ENCODE results near the gene RCSD1.

RCSD1 gene

DNA sequence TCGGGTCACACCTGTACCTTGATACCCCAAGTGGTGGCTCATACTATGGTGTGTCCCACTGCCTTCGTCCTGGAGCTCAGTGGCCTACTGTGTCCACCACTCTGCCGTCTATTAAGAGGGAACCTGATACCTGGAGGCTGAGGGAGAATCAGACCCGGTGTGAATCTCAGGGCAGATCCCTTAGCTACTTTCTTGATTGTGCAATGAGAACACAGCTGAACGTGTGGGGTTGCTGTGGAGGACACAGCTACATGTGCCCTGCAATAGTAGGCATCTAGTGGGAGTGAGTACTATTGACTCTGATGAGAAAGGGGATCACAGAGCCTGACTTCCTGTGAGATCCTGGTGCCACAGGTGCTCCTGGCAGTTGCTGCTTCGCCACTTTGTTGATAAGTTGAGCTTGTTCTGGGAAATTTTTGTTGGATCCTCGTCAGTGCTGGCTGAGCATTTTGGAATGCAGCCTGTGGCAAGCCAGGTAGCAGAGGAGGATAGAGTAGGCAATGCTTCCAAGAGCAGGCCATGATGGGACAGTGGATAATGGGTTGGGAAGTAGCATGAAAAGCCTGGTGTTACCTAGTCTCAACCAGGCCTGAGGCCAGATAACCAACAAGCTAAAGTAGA, 63.5 kb downstream of the RCSD1 start:
- no peak for DNase-seq

DNA sequence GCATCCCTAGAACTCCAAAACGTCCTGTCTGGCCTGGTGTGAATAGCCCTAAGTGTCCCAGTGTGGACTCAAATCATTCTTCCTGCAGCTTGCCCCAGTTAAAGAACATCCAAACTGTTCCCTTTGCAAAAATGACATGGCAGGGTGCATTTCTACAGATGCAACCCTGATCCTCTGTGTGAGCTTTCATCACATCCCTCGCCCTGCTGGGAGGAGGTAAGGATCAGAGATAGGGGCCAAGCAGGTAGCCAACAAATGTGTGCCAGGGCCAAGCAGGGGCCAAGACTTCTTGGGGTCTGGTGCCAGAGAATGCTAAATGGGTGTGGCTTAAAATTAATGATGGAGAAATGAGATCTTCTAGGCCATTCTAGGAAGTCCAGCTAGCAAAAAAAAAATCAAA, 64.7 kb downstream of the RCSD1 start:
- DNase-seq, result no peak

DNA sequence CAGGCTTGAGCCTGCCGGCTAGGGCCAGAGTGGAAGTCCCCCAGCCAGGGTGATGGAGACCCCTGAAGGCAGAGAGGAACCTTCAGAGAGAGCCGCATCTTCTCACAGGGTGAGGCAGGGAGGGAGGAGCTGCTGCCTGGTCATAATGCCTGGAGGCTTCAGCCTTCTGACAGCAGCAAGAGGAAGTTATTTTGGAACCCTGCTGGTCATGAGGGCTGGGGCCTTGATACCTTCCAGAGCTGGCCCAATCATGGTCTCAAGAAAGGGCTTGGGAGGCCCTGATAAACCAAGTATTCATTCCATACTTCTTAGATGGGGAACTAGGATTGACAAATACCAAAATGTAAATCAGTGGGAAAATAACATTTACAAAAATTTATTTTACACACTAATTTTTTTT, 65.1 kb downstream of the RCSD1 start:
- no peak for DNase-seq

DNA sequence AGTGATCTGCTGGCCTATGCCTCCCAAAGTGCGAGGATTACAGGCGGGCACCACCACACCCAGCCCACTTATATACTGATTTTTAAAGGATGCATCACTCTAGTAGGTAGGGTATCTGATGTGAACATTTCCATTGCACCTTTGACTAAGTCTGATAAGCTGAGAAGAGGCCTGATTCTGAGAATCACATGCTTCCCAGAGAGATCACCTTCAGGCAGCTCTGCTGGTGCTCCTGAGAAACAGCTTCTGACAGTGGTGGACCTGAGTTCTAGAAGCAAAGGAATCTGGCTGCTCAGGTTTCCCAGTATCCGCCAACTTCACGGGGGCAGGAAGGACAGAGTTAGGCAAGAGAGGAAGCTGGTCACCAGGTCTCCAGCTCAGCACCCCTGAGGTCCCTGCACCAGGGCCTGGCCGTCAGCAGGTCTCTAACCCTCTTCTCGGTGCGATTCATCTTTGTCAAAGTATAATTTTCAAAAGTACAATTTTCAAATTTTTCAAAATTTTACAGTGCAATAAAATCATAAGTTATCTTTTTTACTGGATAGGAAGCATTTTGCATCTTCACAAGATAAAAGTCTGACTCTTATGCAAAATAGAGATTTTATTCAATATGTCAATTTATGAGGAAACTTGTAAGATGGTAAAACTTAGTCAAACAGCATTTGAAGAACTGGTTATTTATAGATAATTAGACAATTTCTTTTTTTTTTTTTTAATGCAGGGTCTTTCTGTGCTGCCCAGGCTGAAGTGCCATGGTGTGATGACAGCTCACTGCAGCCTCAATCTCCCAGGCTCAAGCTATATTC, 65.9 kb downstream of the RCSD1 start:
- no peak for DNase-seq

DNA sequence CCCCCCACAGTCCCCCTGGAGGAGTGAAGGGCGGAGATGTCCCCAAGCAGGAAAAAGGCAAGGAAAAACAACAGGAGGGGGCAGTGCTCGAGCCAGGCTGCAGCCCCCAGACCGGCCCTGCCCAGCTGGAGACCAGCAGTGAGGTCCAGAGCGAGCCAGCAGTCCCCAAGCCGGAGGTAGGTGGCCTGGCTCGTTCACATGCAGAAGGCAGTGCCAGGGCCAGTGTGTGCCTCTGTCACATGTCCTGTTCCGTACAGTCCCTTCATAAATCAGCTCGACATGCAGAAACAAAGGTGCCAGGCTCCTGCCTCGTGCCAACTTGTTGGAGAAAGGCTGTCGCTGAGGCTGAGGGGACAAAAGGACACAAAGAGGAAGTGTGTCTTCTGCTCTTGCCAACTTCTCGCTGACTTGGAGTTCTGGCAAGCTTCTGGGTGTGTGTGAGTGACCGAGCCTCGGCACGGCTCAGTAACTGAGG, 67.7 kb downstream of the RCSD1 start:
- no peak for DNase-seq

DNA sequence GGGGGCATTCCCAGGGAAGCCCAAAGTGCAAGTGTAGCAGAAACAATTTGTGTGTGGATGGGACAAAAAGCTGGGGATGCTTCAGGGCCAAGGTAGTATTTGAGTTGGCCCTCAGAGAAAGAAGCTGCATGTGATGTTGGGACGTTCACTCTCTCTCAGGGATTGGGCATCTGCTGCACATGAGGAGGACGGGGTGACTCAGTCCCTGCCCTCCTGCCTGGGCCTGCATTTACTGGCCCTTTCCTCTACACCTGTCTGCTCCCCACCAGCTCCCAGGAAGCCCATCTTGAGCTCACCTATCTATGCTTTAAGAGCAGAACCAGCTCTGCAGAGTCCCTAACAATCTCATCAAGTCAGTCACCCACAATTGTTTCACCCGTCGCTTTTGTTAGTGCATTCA, 68.3 kb downstream of the RCSD1 start:
- DNase-seq, result no peak

DNA sequence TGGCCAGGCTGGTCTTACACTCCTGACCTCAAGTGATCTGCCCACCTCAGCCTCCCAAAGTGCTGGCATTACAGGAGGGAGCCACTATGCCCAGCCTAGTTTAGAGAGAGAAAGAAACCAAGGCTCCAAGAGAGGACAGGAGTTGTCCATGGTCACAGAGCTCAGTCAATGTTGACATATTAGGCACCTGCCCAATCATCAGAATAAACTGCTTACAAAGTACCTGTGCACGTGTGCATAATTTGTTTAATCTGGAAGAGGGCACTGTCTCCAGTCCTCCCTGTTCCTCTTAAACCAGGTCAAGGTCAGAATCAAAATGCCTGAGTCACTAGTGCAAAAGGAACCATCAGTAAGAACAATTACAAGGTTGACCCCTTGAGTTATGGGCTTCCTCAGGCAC, 71.5 kb downstream of the RCSD1 start:
- no peak for DNase-seq

DNA sequence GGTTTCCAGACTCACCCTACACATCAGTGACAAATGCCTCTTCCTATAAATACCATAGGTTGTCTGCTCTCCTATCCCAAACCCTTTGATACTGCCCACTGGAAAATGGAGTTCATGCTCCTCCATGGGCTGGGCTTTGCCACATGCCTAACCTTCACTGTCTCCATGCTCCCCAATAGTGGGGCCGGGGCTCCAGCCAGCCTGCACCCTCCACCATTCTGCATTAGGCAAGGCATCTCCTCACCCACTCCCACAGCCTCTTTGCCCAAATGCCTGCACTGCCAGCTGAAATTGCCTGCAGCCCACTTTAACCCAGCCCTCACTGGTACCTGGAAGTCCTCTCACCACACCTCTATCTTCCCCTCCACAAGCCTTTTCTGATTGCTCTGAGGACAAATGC, 73.5 kb downstream of the RCSD1 start:
- no peak for DNase-seq

DNA sequence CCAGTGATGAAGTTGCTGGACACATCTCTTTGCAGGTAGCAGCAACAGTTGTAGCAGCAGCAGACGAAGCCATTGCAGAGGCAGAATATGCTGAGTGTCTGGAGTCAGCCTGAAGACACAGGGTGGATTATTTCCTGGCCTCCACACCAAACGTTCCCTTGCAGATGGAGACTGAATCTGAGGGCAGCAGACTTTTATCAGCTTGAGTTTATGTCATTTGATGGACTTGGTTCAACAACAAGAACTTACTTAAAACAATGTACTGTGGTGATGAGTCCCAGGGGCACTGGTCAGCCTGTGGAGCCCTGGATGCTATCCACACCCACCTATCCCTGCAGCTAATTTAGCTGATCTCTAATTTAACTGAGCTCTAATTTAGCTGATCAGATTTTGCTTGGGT, 74.7 kb downstream of the RCSD1 start:
- DNase-seq, result no peak

DNA sequence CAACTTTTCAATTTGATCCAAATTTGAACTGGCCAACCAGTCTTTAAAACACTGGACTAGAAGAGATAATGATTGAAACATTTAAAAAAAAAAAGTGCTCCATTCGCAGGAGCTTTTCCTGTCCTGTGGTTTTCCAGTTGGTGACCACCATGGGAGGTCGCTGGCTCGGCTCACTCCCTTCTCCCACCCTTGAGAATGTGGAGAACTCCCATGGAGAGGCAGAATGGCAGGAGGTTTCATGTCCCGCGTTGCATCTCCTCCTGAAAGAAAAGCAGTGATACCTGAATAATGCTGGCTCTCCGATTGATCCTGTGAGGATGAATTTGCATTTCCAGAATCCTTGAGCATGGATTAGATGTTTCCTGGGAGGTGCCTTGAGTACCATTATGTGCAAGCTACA, 75.2 kb downstream of the RCSD1 start:
- no peak for DNase-seq

DNA sequence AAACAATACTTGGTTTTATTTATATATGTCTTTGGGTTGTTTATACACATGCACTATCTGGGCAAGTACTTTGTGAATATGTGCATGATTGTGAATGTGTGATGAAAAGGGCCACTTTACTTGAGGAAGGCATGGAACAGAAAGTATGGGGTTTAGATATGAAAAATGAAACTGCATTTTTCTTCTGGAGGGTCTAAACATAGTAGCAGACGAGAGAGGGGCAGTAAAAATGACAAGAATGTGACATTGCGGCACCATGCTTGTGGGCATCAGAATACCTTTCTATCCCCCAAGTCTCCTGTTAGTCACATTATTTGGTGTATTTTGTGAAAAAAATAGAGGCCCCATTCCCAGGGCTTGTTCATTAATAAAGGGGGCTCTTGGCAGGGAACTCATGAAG, 76.3 kb downstream of the RCSD1 start:
- DNase-seq, result no peak

DNA sequence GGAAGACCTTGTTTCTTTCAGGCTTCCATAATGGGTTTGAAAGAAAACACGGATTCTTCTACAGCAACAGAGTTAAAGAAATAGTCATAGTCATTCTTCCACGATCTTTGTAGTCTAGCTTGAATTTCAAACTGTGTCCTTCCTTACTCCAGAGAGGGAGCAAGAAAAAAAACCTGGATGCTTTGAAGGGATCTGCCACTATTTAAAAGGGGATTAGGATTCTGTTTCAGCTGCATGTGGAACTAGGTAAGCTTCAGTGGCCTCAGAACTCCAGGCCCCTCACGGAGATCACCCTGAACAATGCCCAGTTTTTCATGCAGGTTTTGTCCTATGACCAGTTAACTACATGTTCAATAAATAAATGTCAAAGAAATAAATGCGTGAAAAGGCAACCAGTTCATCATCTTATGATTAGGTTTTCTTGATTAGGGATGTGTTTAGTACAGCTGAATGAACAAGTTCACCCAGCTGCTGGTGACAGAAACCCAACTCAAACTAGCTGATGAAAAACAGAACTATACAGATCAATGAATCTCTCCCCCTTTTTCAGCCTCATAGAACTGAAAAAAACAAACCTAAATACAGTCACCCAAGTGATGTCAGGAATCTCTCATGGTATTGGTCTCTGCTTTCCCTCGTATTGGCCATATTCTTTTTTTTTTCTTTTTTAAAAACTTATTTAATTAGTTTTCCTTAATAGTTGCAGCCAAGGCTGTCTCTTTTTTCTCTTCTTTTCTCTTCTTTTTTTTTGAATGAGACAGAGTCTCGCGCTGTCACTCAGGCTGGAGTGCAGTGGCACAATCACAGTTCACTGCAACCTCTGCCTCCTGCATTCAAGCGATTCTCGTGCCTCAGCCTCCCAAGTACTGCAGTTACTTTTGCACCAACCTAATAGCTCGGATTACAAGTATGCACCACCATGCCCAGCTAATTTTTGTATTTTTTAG, 77.2 kb downstream of the RCSD1 start:
- DNase-seq, result no peak

DNA sequence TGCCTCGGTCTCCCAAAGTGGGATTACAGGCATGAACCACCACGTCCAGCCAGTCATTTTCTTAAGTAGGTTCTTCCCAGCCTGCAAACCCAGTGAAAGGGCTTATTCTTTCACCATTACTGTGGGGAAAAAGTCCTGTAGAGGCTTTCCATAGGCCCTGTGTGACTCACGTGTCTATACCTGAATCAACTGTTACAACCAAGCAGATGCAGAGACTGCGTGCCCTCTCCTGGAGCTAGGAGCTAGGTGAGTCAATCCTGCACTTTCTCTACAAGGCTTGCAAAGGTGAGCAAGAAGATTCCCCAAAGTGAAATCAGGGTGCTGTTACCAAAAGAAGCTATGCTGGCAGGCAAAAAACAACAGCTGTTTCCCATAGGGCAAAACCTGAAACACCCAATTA, 77.9 kb downstream of the RCSD1 start:
- no peak for DNase-seq

DNA sequence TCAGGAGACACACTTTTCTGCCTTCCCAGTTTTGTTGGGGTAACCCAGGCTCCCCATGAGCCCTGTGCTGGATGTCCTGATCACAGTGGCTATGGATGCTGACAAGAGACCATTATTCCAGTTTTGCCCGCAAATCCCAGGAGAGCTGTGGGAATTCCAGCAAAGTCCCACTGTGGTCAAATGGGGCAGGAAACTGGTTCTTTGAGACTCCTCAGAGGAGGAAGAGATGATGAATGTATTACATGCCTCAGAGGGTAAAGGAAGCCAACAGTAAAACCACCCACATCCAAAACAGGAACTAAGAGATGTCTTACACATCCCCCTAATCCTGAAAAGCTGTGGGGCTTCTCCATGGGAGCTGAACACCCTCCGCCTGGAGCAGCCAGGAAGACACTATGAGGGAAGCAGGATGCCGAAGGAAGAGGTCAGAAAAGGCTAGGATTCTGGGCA, 78.9 kb downstream of the RCSD1 start:
- DNase-seq, result no peak

DNA sequence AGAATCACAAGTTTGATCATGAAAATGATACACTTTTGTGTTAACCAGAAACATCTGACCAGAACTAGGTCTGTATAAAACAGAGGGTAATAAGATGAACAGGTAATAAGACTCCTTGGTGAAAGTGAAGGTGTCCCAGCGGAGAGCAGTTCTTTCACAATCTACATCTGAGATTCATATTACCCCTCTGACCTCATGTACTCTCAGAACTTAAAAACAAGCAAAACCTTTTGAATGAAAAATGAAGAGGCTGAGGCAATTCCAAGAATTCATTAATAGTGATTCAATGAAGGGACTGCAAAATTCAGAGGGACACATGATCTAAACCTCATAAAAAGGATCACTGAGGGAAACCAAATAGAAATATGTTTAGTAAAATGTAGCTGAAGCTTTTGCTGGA, 80.8 kb downstream of the RCSD1 start:
- DNase-seq, result no peak

DNA sequence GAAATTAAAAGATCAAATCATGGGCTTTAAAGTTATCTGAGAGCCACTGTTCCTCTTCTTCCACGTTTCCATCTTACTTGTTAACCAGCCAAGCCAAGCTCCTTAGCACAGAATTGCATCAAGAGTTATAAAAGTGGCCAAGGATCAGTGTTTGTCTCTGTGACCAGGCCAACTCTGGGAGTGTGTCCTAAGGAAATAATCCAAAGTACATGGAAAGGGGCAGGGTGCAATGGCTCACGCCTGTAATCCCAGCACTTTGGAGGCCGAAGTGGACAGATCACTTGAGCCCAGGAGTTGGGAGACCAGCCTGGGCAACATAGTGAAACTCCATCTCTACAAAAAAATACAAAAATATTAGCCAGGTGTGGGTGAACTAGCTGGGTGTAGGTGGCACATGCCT, 81.8 kb downstream of the RCSD1 start:
- DNase-seq, result no peak

DNA sequence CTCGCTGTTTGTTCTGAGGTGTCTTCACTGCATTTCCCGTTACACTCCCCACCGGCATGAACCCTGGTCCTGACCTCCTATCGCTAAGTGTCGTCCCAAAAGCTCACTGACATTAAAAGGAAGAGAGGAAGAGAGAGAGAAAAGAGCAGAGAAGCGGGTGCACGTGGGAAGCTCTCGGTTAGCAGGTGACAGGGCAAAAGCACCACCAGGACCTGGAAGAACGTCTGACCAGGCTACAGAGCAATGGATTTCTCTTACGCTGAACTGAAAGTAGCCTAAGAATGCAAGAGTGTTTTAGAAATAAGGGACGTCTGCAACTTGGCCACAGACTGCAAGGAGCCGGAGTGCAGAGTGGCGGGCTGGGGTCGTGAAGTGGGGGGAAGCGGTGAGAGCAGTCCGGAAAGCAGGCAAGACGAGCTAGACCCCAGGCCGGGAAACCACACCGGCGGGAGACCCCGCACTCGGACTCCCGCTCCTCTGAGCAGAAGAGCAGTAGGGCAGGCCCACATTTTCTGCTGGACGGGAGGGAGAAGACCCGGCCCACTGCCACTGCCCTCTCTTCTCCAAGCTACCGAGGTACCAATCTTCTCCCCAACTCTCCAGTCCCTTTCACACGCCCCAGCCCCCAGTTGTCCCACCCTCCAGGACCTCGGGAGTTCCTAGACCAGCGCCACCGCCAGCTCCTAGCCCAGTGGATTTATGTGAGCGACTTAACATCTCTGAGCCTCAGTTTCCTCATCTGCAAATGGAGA, 83.5 kb downstream of the RCSD1 start:
- peak; percentile 74 for DNase-seq

DNA sequence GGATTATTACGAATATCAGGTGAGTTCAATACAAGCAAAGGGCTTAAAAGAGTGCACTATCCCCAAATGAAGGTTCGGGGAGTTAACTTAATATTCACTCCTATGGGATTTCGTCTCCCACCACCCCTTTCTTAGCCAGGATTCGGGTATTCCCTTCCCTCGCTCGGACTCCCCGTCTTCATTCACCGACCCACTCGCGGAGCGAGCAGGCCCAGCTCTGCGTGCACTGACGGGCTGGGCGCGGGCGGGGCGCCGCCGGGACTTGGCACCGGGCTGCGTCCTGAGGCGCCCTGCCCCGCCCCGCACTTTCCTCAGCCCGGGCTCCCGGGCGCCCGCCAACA, 84.0 kb downstream of the RCSD1 start:
- no peak for DNase-seq

DNA sequence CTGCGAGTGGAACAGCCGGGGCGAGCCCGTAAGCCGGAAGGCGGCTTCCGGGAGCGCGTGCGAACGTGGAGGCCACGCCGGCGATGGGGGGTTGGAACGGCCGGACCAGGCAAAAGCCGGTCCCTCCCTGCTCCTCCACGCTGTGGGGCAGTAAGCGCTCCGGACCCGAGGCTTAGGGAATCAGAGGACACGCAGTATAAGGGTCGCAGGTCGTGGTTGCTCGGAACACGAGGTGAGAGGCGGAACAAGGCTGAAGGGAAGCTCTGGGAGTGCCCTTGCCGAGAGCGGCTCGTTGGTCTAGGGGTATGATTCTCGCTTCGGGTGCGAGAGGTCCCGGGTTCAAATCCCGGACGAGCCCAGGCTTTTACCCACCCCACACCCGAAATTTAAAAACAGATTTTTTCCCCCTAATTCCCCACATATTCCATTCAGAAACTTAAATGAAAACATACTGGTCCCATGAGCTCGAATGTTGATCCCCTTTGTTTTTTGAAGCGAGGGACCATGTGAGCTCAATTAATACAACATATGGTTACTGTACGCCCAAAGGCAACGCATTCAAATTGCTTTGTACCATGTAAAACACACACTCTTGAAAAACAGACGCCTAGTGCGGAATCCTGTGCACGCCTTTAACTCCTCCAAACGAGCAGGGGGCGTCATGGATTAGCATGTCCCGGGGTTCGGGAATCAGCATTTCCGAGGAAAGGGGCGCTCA, 84.6 kb downstream of the RCSD1 start:
- peak; percentile 97 for DNase-seq

DNA sequence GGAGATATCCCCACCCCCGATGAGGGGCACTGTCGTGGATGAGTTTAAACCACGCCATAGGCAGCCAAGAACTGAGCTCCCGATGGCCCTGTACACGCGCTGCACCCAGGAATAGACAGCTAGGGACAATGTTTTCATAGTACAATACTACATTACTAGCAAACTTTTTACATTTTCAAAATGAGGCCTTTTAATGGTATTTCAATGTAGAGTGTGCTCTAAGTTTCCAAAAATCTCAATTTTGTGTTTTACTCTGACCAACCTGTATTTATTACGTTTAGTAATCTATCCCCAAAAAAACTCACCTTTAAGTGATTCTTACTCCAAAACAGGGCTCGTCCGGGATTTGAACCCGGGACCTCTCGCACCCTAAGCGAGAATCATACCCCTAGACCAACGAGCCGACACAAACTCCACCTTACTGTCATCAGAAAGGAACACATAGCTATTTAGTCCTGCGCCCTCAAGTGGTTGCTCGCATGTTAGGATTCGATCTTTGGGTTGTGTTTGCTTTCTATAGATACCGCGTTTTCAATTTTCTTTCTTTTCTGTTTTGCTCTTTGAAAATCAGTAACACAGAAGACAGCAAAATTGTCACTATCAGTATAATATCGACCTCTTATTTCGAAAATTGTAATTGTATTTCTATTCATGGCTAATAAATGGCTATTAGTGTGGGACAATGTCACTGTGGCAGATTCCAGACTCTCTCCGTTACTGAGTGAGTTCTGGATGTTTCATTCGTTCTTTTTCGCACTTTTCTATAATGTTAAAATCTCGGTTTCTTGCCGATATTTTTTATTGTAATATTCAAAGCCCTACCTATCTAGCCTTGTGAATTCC, 85.3 kb downstream of the RCSD1 start:
- peak; percentile 92 for DNase-seq

DNA sequence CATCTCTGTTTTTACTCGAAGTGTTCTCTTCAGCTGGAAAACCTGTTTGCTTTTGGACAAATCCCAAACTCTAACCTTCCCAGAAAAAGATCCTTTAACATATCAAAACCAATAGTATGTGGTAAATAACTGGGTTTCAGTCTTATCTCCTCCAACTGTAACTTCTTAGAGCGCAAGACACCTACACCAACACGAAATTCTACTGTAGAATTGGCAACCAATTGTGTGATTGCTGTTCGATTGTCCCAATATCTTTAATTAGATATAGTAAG, 85.9 kb downstream of the RCSD1 start:
- peak; percentile 47 for DNase-seq

All from retina (tissue), 1 donor.